ENCODE data around the gene KL.

- TF ChIP-seq POU2F2 (IDR thresholded peaks at IDR 0.05; ENCODE audit: low read depth, low read length) (no peak), SPI1 (IDR thresholded peaks at IDR 0.05; ENCODE audit: low read depth, low read length) (no peak), POLR2AphosphoS5 (IDR thresholded peaks at IDR 0.05; ENCODE audit: low read depth, low read length) (no peak), TAF1 (IDR thresholded peaks at IDR 0.05; ENCODE audit: low read depth, low read length) (no peak), POLR2A (IDR thresholded peaks at IDR 0.05; ENCODE audit: low read depth, low read length) (no peak)
Observed at GRCh38 chr13:33081666-33082065, 65.4 kb downstream of the KL start.
